ENCODE data around the gene PLA2G4A. TPM values are rescaled to one million over a fixed set of nuclear protein-coding genes. Genes with fewer than 3 reads are reported as not detected.

The PLA2G4A gene
- total RNA-seq, 2 experiments from 2014 or later = 2.0 TPM; not detected in 1

DNA sequence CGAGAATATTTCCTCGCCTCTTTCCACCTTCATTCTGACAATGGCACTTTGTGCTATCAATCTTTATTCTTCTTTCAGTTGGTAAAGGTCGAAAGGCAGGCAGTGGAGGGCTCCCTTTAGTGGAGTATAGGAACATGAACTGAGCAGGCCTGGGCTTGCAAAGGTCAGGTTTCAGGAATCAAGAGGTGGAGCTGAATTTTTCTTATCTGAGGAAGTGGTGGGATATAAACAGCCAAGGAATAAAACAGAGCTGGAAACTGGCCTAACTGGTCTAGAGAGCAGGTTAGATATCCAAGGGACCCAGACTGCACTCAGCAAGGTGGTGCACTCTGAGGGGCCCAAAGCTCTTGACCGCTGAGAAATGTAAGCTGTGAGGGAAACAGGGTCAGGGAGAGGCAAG, 99.1 kb downstream of the PLA2G4A start:
- ATAC-seq = no peak
- no peaks in the 10 kb centered on the region for H3K36me3 Mint-ChIP-seq

GRCh38 chr1:186930238-186930637, 101.5 kb downstream of the PLA2G4A start:
- CTCF ChIA-PET = no interaction called here
- H3K27ac Mint-ChIP-seq = no peak overlapping the region
- H3K36me3 Mint-ChIP-seq = no peaks in the 10 kb centered on the region
- DNase-seq (no peak), ATAC-seq (no peak)
- no peaks in the 10 kb centered on the region for H3K27me3 Mint-ChIP-seq
- no peaks in the 10 kb centered on the region for H3K9me3 Mint-ChIP-seq (ENCODE audit: low read depth)
- no peak overlapping the region for H3K4me3 Mint-ChIP-seq
- no peaks in the 10 kb centered on the region for H3K4me1 Mint-ChIP-seq

More for the DNA sequence above, 99.1 kb downstream of the PLA2G4A start:
- Mint-ChIP-seq H3K27me3 (no peaks in the 10 kb centered on the region), H3K27ac (no peak overlapping the region), H3K4me3 (no peak overlapping the region), H3K4me1 (no peaks in the 10 kb centered on the region), H3K9me3 (ENCODE audit: low read depth) (no peaks in the 10 kb centered on the region)
- no peak for DNase-seq
- CTCF ChIA-PET = no interaction called here

- Mint-ChIP-seq H3K27me3 (no peaks in the 10 kb centered on the region), H3K36me3 (no peaks in the 10 kb centered on the region), H3K4me1 (no peaks in the 10 kb centered on the region), H3K4me3 (no peak overlapping the region), H3K9me3 (ENCODE audit: low read depth) (no peaks in the 10 kb centered on the region), H3K27ac (no peak overlapping the region)
- CTCF ChIA-PET = no interaction called here
- DNase-seq (no peak), ATAC-seq (no peak)
Measured at GRCh38 chr1:186937016-186937670, 108.4 kb downstream of the PLA2G4A start.

GRCh38 chr1:186943891-186944686, 115.3 kb downstream of the PLA2G4A start:
- Mint-ChIP-seq H3K4me1 (no peaks in the 10 kb centered on the region), H3K9me3 (ENCODE audit: low read depth) (no peaks in the 10 kb centered on the region), H3K36me3 (no peaks in the 10 kb centered on the region), H3K27ac (no peak overlapping the region), H3K27me3 (no peaks in the 10 kb centered on the region), H3K4me3 (no peak overlapping the region)
- CTCF ChIA-PET = no interaction called here
- ATAC-seq (no peak), DNase-seq (no peak)

GRCh38 chr1:186945146-186945545, 116.4 kb downstream of the PLA2G4A start:
- no peak for DNase-seq
- no peak overlapping the region for H3K4me3 Mint-ChIP-seq
- CTCF ChIA-PET = no interaction called here
- no peak overlapping the region for H3K27ac Mint-ChIP-seq
- no peaks in the 10 kb centered on the region for H3K36me3 Mint-ChIP-seq
- H3K4me1 Mint-ChIP-seq = no peaks in the 10 kb centered on the region
- ATAC-seq = no peak
- no peaks in the 10 kb centered on the region for H3K27me3 Mint-ChIP-seq
- H3K9me3 Mint-ChIP-seq (ENCODE audit: low read depth) = no peaks in the 10 kb centered on the region

- Mint-ChIP-seq H3K36me3 (no peaks in the 10 kb centered on the region), H3K27ac (no peak overlapping the region), H3K4me1 (no peaks in the 10 kb centered on the region), H3K9me3 (ENCODE audit: low read depth) (no peaks in the 10 kb centered on the region), H3K27me3 (no peaks in the 10 kb centered on the region), H3K4me3 (no peak overlapping the region)
- ATAC-seq = no peak
- CTCF ChIA-PET = no interaction called here
- DNase-seq = no peak
Measured at GRCh38 chr1:186948535-186948934, 119.8 kb downstream of the PLA2G4A start.

- DNase-seq (no peak), ATAC-seq (no peak)
- Mint-ChIP-seq H3K4me1 (no peaks in the 10 kb centered on the region), H3K27ac (no peak overlapping the region), H3K27me3 (no peaks in the 10 kb centered on the region), H3K9me3 (ENCODE audit: low read depth) (no peaks in the 10 kb centered on the region), H3K36me3 (no peaks in the 10 kb centered on the region), H3K4me3 (no peak overlapping the region)
- CTCF ChIA-PET = interaction anchor here (1.1 kb wide), 1 partner anchor 17 kb away, joined by 3 read pairs; no protein-coding TSS in a partner anchor
Measured at GRCh38 chr1:186949173-186949572, 120.4 kb downstream of the PLA2G4A start.

DNA sequence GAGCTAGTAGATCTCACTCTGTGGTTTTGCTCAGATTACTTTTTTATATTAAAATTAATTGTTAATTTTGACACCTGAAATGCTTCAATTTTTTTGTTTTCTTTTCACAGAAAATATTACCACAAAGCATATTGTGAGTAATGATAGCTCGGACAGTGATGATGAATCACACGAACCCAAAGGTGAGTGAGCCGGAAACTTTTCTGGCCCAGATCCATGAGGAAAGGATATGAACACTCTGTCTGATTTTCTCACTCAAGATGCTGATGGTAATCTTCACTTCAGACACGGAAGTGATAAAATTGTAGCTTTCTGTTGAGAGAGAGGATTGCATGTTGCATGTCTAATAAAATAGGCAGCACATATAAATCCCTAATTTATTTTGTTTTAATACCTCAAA, 121.8 kb downstream of the PLA2G4A start:
- CTCF ChIA-PET = no interaction called here
- DNase-seq = no peak
- H3K36me3 Mint-ChIP-seq = no peaks in the 10 kb centered on the region

DNA sequence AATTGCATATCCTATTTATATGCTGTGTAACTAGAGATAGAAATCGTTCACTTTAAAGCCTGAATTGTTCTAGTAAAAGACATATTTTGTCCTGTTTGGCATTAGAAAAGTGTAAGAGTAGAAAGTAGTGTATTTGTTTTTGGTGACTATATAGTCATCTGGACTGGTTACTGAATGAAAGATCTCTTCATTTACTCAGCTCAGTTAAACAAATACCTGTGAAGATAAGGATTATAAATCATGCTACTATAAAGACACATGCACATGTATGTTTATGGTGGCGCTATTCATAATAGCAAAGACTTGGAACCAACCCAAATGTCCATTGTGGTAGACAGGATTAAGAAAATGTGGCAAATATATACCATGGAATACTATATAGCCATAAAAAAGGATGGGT, 125.1 kb downstream of the PLA2G4A start:
- H3K4me1 Mint-ChIP-seq = no peaks in the 10 kb centered on the region
- no peaks in the 10 kb centered on the region for H3K36me3 Mint-ChIP-seq
- no peak overlapping the region for H3K27ac Mint-ChIP-seq
- H3K27me3 Mint-ChIP-seq = no peaks in the 10 kb centered on the region
- H3K4me3 Mint-ChIP-seq = no peak overlapping the region
- no peak for DNase-seq
- no peak for ATAC-seq
- H3K9me3 Mint-ChIP-seq (ENCODE audit: low read depth) = no peaks in the 10 kb centered on the region
- CTCF ChIA-PET = no interaction called here

More for the DNA sequence above, 121.8 kb downstream of the PLA2G4A start:
- H3K4me1 Mint-ChIP-seq = no peaks in the 10 kb centered on the region
- ATAC-seq = no peak
- no peaks in the 10 kb centered on the region for H3K27me3 Mint-ChIP-seq
- no peaks in the 10 kb centered on the region for H3K9me3 Mint-ChIP-seq (ENCODE audit: low read depth)
- no peak overlapping the region for H3K27ac Mint-ChIP-seq
- no peak overlapping the region for H3K4me3 Mint-ChIP-seq

- ATAC-seq = no peak
- CTCF ChIA-PET = no interaction called here
- no peak overlapping the region for H3K4me3 Mint-ChIP-seq
- no peak for DNase-seq
- no peaks in the 10 kb centered on the region for H3K27me3 Mint-ChIP-seq
- no peaks in the 10 kb centered on the region for H3K9me3 Mint-ChIP-seq (ENCODE audit: low read depth)
- H3K4me1 Mint-ChIP-seq = no peaks in the 10 kb centered on the region
- H3K36me3 Mint-ChIP-seq = no peaks in the 10 kb centered on the region
- H3K27ac Mint-ChIP-seq = no peak overlapping the region
Measured at GRCh38 chr1:186957314-186957713, 128.6 kb downstream of the PLA2G4A start.

DNA sequence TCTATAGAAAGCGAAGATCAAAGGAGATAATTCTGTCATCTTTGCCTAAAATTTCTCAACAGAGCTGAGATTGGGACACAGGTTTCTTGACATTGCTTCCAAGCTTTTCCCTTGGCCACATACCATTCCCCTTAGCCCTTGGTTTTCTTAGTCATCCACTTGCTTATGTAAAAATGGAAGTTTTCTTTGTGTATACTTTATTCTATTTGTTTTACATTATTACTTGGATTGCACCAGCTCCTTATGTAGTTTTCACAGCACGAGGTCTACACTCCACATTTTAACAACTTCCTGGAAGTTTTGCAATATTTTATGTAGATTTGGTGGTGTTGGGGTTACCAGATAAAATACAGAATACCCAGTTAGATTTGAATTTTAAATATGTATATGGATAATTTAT, 129.8 kb downstream of the PLA2G4A start:
- ATAC-seq (no peak), DNase-seq (no peak)
- Mint-ChIP-seq H3K4me3 (no peak overlapping the region), H3K4me1 (no peaks in the 10 kb centered on the region), H3K27me3 (no peaks in the 10 kb centered on the region), H3K36me3 (no peaks in the 10 kb centered on the region), H3K9me3 (ENCODE audit: low read depth) (no peaks in the 10 kb centered on the region), H3K27ac (no peak overlapping the region)
- CTCF ChIA-PET = no interaction called here

GRCh38 chr1:186960861-186961260, 132.1 kb downstream of the PLA2G4A start:
- Mint-ChIP-seq H3K4me3 (no peak overlapping the region), H3K9me3 (ENCODE audit: low read depth) (no peaks in the 10 kb centered on the region)

DNA sequence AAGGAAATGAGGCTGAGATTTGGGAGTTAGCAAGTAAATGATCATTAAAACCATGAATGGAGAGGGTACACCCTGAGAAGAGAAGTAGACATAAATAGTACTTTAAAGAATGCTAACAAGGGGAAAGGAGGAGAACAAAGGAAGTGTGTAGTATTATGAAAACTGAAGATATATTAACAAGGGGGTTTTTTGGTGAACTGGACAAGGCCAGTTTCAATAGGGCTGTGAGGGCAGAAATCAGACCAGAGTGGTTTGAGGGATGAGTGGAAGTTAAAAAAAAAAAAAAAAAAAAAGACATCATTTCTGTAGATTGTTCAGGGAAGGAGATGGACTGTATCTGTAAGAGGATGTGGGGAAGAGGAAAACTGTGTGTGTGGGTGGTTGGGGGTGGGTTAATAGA, 137.1 kb downstream of the PLA2G4A start:
- no peak for DNase-seq
- Mint-ChIP-seq H3K9me3 (ENCODE audit: low read depth) (no peaks in the 10 kb centered on the region), H3K36me3 (no peaks in the 10 kb centered on the region), H3K4me3 (no peak overlapping the region), H3K27ac (no peak overlapping the region), H3K27me3 (no peaks in the 10 kb centered on the region), H3K4me1 (no peaks in the 10 kb centered on the region)
- no peak for ATAC-seq
- CTCF ChIA-PET = interaction anchor here (1.1 kb wide), 1 partner anchor 16 kb away, joined by 3 read pairs; no protein-coding TSS in a partner anchor

More at GRCh38 chr1:186960861-186961260, 132.1 kb downstream of the PLA2G4A start:
- DNase-seq (no peak), ATAC-seq (no peak)
- Mint-ChIP-seq H3K27ac (no peak overlapping the region), H3K4me1 (no peaks in the 10 kb centered on the region), H3K27me3 (no peaks in the 10 kb centered on the region), H3K36me3 (no peaks in the 10 kb centered on the region)
- CTCF ChIA-PET = no interaction called here

DNA sequence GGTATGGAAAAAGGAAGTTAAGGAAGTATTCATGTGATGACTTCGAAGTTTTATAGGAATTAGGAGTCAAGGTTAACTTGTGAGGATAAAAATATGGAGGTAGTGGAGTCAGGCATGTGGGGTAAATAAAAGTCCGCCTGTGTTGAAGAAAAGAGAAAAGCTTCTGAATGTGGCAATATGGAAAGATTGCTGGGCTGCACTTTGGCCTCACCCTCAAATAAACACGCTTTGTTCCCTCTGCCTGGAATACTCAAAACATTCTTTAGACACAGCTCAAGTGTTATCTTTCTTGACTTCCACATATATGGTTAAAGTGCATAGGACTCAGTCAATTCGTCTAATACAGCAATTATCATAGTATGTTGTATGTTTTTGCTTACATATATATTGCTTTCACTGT, 137.7 kb downstream of the PLA2G4A start:
- CTCF ChIA-PET = interaction anchor here (1.1 kb wide), 1 partner anchor 17 kb away, joined by 3 read pairs; no protein-coding TSS in a partner anchor
- no peak overlapping the region for H3K4me3 Mint-ChIP-seq
- ATAC-seq (no peak), DNase-seq (no peak)
- H3K4me1 Mint-ChIP-seq = no peaks in the 10 kb centered on the region
- no peak overlapping the region for H3K27ac Mint-ChIP-seq
- no peaks in the 10 kb centered on the region for H3K9me3 Mint-ChIP-seq (ENCODE audit: low read depth)
- no peaks in the 10 kb centered on the region for H3K27me3 Mint-ChIP-seq
- H3K36me3 Mint-ChIP-seq = no peaks in the 10 kb centered on the region

All from activated CD8-positive, alpha-beta memory T cell treated with anti-CD3 and anti-CD28 coated beads, Interleukin-2, amount 10 ng/mL, durations not matched to agents 7 days and 5 days (primary cell).